GM12892 (cell line): Measurements from ENCODE around the gene RNU4-1.

Source experiments
- POLR2A ChIP-seq: IDR thresholded peaks from 2 replicates; pipeline ENCODE4 v1.6.1; 2011; ENCODE audit warnings: low read depth, low read length, control low read depth
- POLR2AphosphoS5 ChIP-seq: IDR thresholded peaks from 2 replicates; pipeline ENCODE4 v1.6.1; 2011; ENCODE audit warnings: low read depth, low read length, control low read depth

GRCh38 chr12:120283318-120283717, 9.7 kb downstream of the RNU4-1 start:
- TF ChIP-seq POLR2A (no peak), POLR2AphosphoS5 (no peak)
